Measurements from ENCODE around the gene DIPK1C.

- no peak for TF ChIP-seq TAF1 (IDR thresholded peaks at IDR 0.05; ENCODE audit: low read depth, low read length)
- TF ChIP-seq POLR2AphosphoS5 (IDR thresholded peaks at IDR 0.05; ENCODE audit: low read depth, low read length), result no peak
- no peak for TF ChIP-seq POLR2A (IDR thresholded peaks at IDR 0.05; ENCODE audit: low read depth, low read length)
Observed at GRCh38 chr18:74411475-74411874, 45.6 kb downstream of the DIPK1C start.

Data from GM12891 (cell line).